DMS 273 treated with DMSO at 0.1 percent for 48 hours (cell line): ENCODE results near the gene EFHC1.
"Not testable (repeated sequence)": the region's sequence is repeated elsewhere in the genome, so short reads cannot be mapped to it uniquely, and the experiment has no call there.

Source experiments
- DNase-seq: peaks from one replicate; lab custom pipeline; 2025; lab: John Stamatoyannopoulos, UW

Gene EFHC1

DNA sequence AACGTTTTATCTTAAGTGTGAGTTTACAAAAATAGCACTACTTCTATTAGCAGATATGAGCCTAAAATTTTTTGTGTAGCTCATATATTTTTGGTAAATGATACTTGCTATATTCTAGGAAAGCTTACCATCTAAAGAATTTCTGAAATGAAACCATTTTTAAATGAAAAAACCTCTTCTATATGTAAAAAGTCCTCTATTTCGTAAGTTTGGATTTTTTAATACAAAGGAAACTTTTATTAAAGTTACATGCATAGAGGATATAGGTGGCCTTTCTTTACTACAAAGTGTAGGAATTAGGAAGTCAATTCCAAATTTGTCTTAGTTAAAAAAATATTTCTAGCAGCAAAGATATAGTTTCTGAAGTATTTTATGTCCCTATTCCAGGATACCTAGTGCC is 18.8 kb downstream of the EFHC1 start:
- DNase-seq: no peak

DNA sequence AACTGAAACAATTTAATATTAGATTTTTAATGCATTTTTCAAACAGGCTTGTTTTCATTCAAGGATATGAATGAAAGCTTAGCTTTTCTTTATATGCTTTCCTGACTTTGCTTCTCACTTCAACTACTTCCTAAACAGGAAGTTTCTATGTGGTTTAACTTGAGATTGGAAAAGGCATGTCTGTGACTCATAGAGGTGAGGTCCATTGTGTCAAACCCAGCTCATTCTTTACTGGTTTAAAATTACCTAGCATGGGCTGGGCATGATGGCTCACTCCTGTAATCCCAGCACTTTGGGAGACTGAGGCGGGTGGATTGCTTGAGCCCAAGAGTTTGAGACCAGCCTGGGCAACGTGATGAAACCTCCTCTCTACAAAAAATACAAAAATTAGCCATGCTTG is 34.4 kb downstream of the EFHC1 start:
- DNase-seq: no peak

DNA sequence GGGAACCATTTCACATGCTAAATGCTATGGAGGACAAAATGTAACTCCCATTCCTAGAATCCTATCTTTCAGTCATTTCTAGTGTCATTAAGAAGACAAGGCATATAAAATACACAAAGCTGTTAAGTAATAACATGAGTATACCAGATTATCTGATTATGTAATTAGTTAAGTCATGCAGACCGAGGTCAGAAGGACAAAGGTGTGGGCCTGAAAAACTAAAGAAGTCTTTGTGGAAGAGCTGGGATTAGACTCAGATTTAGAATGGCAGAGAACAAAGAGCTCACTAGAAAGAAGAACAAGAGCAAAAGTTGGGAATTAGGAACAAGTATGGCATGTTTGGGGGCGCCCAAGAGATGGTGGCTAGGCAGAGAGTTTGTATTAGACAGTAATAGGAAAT is 37.0 kb downstream of the EFHC1 start:
- no peak for DNase-seq

GRCh38 chr6:52461194-52461593 is 41.1 kb downstream of the EFHC1 start:
- not testable (repeated sequence) for DNase-seq

DNA sequence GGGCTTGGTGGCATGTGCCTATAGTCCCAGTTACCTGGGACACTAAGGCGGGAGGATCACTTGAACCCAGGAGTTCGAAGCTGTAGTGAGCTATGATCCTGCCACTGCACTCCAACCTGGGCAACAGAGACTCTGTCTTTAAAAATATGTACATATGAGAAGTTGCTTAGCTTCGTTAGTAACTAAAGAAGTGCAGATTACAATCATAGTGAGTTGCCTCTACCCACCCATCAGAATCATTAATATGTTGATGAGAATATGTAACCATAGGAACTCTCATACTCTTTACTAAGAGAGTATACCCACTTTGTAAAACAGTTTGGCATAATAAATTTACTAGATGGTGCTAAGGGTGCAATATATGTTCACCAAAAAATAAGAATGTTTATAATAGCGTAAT is 54.0 kb downstream of the EFHC1 start:
- DNase-seq: no peak

DNA sequence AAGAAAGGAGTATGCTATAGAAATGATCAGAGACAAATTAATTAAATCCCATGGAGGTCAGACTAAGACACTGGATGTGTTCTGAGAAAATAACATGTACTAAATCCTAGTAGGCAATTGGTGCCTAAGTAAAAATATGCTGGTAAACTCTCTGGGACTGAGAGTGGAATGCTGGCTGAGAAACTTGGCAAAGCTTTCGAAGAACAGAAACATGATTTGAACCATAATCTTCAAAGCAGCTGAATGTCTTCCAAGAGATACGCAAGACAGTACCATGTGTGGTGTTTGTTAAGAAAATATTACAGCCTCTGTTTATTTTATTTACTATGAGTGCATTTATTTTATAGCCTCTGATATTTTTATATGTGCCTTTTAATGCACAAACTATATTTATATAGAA is 55.2 kb downstream of the EFHC1 start:
- DNase-seq: no peak

DNA sequence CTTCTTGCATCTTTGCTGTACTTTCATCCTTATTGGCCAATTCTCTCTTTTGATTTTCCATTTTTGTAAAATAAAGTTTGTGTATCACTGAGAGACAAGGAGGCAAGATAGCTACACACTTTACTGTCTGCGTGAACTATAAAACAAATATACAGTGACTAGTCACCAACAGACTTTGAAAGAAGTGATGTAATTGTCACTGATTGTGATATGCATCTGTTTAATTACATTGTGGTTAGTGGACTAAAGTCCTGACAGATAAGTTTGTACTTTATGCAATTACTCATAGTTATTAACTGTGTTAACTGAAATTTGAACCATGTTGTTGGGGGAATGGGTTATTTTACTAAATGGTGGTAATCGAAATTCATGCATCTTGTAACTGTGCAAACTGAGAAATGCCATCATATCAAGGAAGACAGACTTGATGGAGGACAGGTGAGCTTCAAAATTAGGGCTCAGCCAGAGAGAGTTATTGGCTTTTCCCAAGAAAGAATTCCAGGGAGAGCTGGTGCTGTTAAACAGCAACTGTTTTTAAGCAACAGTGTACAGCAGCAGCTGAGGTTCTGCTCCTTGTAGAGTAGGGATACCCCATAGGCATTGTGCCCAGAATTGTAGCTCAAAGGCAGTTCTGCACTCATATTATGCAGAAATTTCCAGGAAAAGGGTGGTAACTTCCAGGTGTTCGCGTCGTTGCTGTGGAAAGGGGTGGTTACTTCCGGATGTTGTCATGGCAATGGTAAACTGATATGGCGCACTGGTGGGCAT is 62.9 kb downstream of the EFHC1 start:
- peak; percentile 29 for DNase-seq

GRCh38 chr6:52483671-52484003 is 63.5 kb downstream of the EFHC1 start:
- no peak for DNase-seq

DNA sequence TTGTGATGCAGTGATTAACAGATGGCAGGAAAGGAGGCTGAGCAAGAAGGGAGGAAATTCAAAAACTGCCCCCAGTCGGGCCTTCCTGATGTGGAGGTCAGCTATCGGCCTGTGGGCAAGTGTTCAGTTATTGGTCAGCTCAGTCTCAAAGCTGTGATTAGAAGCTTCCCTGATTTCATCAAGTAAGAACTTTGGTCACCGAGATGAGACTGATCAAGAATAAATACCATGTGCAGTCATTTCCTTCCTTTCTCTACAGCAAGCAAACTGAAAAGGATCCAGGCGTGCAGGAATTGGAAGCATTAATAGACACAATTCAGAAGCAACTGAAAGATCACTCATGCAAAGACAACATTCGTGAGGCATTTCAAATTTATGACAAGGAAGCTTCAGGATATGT is 69.7 kb downstream of the EFHC1 start:
- DNase-seq: no peak

- DNase-seq: no peak
Observed at GRCh38 chr6:52491203-52492069, 71.3 kb downstream of the EFHC1 start.

GRCh38 chr6:52493669-52494068 is 73.5 kb downstream of the EFHC1 start:
- no peak for DNase-seq

DNA sequence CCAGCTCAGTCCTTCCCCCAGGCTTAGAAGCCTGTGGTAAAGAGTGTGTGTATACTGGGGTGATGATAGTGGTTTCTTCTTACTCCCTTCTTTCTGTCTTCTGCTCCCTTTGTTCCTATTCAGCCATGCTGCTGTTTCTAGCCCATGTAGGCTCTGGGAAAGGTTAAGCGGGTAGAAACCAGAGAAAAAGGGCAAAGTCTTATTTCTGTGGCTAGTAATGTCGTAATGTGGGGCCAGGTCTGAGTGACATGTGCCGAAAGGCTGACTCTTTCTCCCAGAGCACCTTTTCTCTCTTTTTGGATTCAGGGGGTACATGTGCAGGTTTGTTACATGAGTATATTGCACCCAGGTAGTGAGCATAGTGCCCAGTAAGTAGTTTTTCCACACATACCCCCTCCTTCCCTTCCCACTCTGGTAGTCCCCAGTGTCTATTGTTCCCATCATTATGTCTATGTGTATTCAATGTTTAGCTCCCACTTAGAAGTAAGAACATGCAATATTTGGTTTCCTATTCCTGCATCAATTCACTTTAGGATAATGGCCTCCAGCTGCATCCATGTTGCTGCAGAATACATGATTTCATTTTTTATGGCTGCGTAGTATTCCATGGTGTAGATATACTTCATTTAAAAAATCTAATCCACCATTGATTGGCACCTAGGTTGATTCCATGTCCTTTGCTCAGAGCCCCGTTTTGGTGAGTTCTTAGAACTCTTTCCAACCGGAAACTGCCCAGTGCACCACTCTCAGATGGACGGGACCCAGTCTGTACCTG is 74.3 kb downstream of the EFHC1 start:
- DNase-seq: no peak

GRCh38 chr6:52495922-52496321 is 75.8 kb downstream of the EFHC1 start:
- no peak for DNase-seq

DNA sequence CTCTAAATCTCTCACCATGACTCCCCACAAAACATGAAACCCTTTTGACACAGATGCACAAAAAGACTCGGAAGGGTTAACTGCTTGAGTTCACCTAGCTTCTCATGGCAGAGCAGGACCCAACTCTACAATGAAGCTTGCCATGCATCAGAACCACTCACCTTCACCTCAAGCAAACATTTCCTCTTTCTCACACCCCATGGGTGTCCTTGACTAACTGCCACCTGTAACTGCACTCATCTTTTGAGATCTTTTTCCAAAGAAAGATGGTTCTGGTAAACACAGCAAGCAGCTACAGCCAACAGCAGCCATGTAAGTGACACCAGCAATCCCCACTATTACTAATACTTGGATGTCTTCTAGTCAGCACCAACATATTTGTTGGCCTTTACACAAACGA is 76.5 kb downstream of the EFHC1 start:
- DNase-seq: no peak

GRCh38 chr6:52497652-52498408 is 77.7 kb downstream of the EFHC1 start:
- DNase-seq: no peak

DNA sequence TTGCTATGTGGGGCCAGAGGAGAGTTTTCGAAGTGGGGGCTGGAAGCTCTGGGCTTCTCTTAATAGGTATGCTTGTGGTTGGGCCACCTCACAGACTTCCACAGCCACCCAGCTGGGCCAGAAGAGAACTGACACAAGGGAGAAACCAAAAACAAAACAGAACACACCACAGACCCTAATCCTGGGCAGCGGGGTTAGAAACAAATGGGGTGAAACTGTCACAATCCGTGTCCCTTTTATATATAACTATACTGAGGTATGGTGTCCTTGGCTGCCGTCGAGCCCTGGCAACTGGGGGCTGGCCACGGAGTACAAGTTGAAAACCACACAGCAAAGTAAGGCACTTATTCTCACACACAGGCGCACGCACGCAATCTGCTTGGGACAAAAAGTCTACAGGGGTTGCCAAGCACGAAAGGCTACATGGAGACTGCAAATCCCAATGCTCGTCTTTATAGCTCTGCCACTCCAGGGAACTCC is 78.4 kb downstream of the EFHC1 start:
- DNase-seq: no peak

DNA sequence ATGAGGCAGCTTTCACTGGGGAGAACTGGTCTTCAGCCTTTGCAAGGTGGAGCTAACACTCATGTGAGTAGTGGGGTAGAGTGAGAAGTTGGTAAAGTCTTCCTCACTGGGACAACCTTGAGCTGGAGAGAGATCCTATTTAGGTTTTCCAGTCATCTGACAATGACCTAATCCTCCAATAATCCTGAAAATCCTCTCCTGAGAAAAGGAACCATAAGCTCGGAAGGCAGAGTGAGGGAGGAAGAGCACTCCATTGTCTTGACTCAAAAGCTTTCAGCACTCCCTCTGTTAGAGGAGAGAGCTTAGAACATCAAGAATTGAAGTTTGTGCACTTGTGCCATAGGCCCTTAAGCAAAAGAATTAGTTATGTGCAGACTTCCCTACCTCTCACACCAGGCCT is 78.9 kb downstream of the EFHC1 start:
- no peak for DNase-seq

- DNase-seq: no peak
Observed at GRCh38 chr6:52499681-52500236, 79.6 kb downstream of the EFHC1 start.

DNA sequence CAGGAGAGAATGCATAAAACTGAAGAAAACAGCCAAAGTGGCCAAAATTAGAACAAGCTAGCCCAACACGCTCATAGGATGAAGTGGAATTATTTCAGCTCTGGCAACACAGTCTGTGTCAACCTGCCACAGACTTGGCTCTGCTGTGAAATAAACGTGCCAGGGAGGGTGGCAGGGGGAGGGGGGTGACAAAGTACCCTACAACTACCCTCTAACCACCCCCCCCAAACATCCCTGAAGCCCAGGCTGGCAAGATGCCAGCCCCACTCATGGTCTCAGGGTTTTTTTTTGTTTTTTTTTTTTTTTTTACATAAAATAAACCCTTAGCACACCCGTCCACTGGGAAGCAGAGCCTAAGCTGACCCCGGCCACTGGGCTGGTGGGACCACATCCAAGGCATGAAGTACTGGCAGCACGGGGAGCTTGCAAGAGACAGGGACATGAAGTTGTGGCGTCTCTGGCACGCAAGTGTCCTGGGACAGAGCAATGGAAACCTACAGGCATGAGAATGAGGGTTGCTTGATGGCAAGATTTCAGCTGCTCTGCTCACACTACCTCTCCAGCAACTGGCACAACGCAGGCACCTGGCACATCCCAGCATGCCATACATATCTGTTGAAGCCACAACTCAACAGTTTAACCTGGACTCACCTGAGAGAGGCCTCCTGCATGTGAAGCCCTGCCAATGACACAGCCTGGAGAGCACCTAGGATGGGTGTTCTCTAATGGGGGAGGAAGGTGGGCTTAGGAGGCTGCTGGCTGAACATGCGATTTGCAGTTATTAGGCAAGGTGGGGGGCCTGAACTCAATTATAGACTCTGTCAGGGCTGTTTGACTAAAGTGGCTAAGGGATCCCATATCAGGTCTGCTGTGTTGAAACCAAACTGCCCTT is 80.3 kb downstream of the EFHC1 start:
- DNase-seq: no peak

DNA sequence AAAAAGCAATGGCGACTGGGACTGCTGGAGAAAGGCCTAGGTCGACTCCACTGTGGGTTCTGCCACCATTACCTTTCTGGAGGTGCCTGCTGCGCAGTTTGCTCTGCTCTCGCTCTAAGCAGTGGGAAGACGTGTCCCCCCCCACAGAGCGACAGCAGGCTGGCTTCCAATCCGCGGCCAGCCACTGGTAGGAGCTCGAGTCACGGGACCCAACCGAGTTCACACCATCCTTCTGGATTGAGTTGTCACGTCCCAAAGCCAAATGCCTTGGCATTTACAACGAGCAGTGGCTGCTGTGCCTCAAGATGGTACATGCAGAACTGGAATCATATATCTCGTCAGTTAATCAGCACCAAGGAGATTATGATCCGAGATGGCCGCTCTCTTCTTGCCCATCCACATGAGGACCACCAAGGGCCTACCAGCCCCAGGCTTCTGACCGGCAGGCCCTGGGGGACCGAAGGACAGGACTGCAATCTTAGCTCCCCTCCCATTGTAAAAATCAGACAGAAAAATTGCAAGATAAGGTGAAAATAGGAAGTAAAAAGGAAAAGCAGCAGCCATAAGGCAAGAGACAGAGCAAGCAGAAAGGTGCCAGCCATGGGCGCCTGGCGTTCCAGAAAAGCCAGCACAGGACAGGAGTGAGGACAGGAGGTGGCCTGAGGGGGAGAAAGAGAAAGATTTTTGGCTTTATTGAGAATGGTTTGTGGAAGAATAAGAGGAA is 82.3 kb downstream of the EFHC1 start:
- DNase-seq: no peak
